ENCODE results near the gene NWD2.

Gene NWD2

GRCh38 chr4:37389967-37390580, 145.5 kb downstream of the NWD2 start:
- peak; percentile 31 for DNase-seq
- Histone ChIP-seq H3K4me3 (ENCODE audit: low read depth in 1 of 2, low read length in 2 of 2) (no peak overlapping the region), H2AFZ (ENCODE audit: low read depth, low read length) (no peak overlapping the region), H3K36me3 (ENCODE audit: insufficient read depth, low read length) (no peaks in the 10 kb centered on the region), H3K9me3 (ENCODE audit: insufficient read depth, low read length, severe bottlenecking) (no peaks in the 10 kb centered on the region), H3K79me2 (ENCODE audit: insufficient read depth, low read length) (no peaks in the 10 kb centered on the region), H4K20me1 (ENCODE audit: insufficient read depth, low read length) (no peaks in the 10 kb centered on the region), H3K4me2 (ENCODE audit: insufficient read depth, low read length) (no peak overlapping the region), H3K4me1 (ENCODE audit: insufficient read depth, low read length) (no peaks in the 10 kb centered on the region), H3K27me3 (ENCODE audit: insufficient read depth, low read length, poor library complexity) (no peaks in the 10 kb centered on the region), H3K9ac (ENCODE audit: low read depth, low read length) (no peak overlapping the region), H3K27ac (ENCODE audit: low read length) (no peak overlapping the region)
- TF ChIP-seq CTCF (IDR thresholded peaks at IDR 0.05; ENCODE audit: borderline replicate concordance, extremely low read depth, low read length, poor library complexity, severe bottlenecking) (peak; percentile 84), EZH2 (IDR thresholded peaks at IDR 0.05; ENCODE audit: borderline replicate concordance, low read depth, low read length, severe bottlenecking) (no peak)
- ATAC-seq (ENCODE audit: insufficient read depth, low read depth), result peak; percentile 79

DNA sequence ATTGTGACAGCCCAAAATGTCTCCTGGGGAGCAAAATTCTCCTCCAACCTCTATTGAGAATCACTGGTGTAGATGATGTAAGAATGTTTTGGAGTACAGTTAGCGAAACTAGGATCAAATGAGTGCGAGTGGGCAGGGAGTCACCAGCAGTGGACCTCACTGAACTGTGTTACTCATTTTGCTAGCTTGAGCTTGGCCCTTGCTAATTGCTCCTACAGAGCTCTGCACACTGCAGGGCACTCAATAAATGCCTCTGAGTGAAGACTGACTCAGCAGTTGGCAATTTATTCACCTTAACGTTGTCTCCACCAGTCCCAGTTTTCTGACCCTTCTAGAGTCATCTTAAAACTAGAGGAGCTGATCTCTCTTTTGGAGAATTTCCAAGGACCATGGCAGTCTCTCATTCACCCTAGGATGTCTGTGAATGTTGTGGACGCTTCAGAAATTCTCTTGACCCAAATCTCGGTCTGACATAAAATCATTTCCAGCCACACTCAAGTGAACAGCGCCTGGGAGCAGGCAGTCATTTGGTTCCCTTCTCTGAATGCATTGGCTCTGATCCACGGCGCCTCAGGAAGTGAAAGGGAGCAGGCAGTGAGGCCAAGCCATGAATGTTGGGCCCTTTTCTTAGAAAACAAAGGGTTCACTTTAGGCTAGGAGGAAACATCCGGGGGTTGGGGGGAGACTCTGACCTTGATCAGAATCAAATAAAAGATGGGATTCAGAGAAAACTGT, 148.1 kb downstream of the NWD2 start:
- no peak overlapping the region for H3K4me2 ChIP-seq (ENCODE audit: insufficient read depth, low read length)
- no peak for ATAC-seq (ENCODE audit: insufficient read depth, low read depth)
- no peak for DNase-seq
- no peaks in the 10 kb centered on the region for H3K79me2 ChIP-seq (ENCODE audit: insufficient read depth, low read length)
- H2AFZ ChIP-seq (ENCODE audit: low read depth, low read length), result no peak overlapping the region
- no peak overlapping the region for H3K4me3 ChIP-seq (ENCODE audit: low read depth in 1 of 2, low read length in 2 of 2)
- no peak overlapping the region for H3K27ac ChIP-seq (ENCODE audit: low read length)
- no peak overlapping the region for H3K9ac ChIP-seq (ENCODE audit: low read depth, low read length)
- H3K27me3 ChIP-seq (ENCODE audit: insufficient read depth, low read length, poor library complexity), result no peaks in the 10 kb centered on the region
- no peaks in the 10 kb centered on the region for H4K20me1 ChIP-seq (ENCODE audit: insufficient read depth, low read length)
- no peak for TF ChIP-seq EZH2 (IDR thresholded peaks at IDR 0.05; ENCODE audit: borderline replicate concordance, low read depth, low read length, severe bottlenecking)
- TF ChIP-seq CTCF (IDR thresholded peaks at IDR 0.05; ENCODE audit: borderline replicate concordance, extremely low read depth, low read length, poor library complexity, severe bottlenecking), result no peak
- H3K9me3 ChIP-seq (ENCODE audit: insufficient read depth, low read length, severe bottlenecking), result no peaks in the 10 kb centered on the region
- no peaks in the 10 kb centered on the region for H3K36me3 ChIP-seq (ENCODE audit: insufficient read depth, low read length)
- no peaks in the 10 kb centered on the region for H3K4me1 ChIP-seq (ENCODE audit: insufficient read depth, low read length)

GRCh38 chr4:37393321-37393720, 148.8 kb downstream of the NWD2 start:
- Histone ChIP-seq H3K9me3 (ENCODE audit: insufficient read depth, low read length, severe bottlenecking) (no peaks in the 10 kb centered on the region), H3K4me2 (ENCODE audit: insufficient read depth, low read length) (no peak overlapping the region), H3K36me3 (ENCODE audit: insufficient read depth, low read length) (no peaks in the 10 kb centered on the region), H3K4me3 (ENCODE audit: low read depth in 1 of 2, low read length in 2 of 2) (no peak overlapping the region), H3K27ac (ENCODE audit: low read length) (no peak overlapping the region), H3K27me3 (ENCODE audit: insufficient read depth, low read length, poor library complexity) (no peaks in the 10 kb centered on the region), H3K9ac (ENCODE audit: low read depth, low read length) (no peak overlapping the region), H3K4me1 (ENCODE audit: insufficient read depth, low read length) (no peaks in the 10 kb centered on the region), H2AFZ (ENCODE audit: low read depth, low read length) (no peak overlapping the region), H4K20me1 (ENCODE audit: insufficient read depth, low read length) (no peaks in the 10 kb centered on the region), H3K79me2 (ENCODE audit: insufficient read depth, low read length) (no peaks in the 10 kb centered on the region)
- TF ChIP-seq EZH2 (IDR thresholded peaks at IDR 0.05; ENCODE audit: borderline replicate concordance, low read depth, low read length, severe bottlenecking), result no peak
- no peak for TF ChIP-seq CTCF (IDR thresholded peaks at IDR 0.05; ENCODE audit: borderline replicate concordance, extremely low read depth, low read length, poor library complexity, severe bottlenecking)
- ATAC-seq (ENCODE audit: insufficient read depth, low read depth) (no peak), DNase-seq (no peak)
